ENCODE results near the gene LRRC8D.

DNA sequence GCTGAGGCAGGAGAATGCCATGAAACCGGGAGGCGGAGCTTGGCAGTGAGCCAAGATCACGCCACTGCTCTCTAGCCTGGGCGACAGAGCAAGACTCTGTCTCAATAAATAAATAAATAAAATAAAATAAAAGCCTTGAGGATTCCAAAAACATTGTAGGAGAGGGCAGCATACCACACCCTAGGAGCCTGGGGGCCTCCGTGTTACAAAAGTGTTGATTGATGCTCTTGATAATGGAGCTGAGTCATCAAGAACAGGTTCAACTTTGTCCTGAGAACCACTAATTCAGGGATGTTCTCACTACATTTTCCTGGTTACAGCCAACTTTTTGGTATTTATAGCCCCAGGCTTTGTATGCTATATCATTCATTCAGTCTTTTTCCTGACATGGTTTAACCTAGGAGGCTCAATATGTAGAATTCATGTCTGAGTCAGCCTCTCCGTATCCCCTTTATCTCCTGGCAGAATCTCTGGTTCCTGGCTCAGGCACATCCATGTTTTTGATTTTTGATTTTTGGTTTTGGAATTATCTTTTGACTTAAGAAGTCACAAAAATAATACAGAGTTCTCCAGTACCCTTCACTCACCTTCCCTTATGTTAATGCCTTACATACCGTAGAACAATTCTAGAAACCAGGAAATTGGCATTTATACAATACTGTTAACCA is 69.4 kb downstream of the LRRC8D start:
- no peak for TF ChIP-seq POLR2A (IDR thresholded peaks at IDR 0.05; ENCODE audit: low read depth, low read length)
- TF ChIP-seq POLR2AphosphoS5 (IDR thresholded peaks at IDR 0.05; ENCODE audit: low read depth, low read length): no peak

All from GM12892 (cell line).